Forelimb muscle (tissue), 1 donor: ENCODE data around the gene ACO2. TPM values are rescaled to one million over a fixed set of nuclear protein-coding genes. Genes with fewer than 3 reads are reported as not detected.

ENCODE experiments used
- DNase-seq: peaks from one replicate; pipeline ENCODE4 v3.0.0-alpha.2; 2013; ENCODE audit warnings: low read depth
- polyA plus RNA-seq: library from polyadenylated mRNA; unstranded; fragments of 120-200 nt; gene quantifications from one replicate; pipeline ENCODE4 v1.2.1, GENCODE V29; 2013; ENCODE audit not compliant: insufficient read length

The ACO2 gene
- polyA plus RNA-seq, 1 donor: 116 TPM

DNA sequence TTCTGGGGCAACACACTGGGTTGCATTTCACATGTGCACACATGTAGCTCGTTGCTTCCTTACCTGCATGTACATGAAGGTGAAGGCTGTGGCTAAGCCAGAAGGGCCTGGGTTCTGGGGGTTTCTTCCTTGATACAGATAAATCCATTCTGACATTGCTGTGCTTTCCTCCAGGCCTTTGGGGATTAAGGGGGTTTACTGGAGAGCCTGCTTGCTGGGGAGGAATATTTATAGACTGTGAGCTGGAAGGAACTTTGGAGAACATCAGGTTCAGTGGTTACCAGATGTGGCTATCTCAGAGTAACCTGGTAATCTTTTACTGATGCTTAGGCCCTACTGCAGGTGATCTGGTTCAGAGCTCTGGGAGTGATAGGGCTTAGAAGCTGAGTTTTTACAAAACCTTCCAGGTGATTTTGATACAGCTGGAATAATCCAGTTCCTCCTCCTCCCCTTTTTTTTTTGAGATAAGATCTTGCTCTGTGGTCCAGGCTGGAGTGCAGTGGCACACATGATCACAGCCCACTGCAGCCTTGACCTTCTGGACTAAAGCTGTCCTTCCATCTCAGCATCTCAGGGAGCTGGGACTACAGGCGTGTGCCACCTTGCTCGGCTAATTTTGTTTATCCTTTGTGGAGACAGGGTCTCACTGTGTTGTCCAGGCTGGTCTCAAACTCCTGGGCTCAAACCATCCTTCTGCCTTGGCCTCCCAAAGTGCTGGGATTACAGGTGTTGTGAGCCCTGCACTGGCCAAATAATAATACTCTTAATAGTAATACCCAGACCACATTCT lies 19.9 kb downstream of the ACO2 start:
- DNase-seq: no peak

DNA sequence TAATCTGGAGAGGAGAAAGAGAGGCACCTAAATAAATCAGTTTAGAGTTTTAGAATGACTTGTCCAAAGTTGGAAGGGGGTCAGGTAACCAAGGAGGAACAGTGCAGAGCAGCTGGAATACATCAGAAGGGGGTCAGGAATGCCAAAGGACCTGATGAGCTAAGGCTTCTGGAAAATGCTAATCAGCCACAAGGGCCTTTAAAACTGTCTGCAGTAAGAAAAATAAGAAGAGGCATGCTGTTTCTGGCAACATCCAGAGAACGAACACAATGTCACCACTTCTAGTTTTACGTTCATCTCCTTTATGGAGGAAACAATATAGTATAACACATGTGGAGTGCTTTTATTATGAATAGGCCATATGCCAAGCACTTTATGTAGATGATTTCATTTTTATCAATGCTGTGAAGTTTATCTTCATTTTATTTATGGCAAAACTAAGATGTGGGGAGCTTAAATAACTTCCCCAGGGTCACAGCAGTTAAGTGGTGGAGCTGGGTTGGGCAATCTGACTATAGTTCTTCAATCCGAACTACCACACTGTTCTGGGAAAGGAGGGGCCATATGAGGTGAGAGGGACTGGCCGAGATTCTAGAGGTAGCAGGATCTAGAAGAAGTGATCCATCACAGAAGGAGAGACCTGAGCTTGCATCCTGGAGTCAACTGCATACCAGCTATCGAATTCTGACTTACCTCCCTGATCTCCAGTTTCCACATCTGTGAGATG lies 22.6 kb downstream of the ACO2 start:
- DNase-seq: peak; percentile 19

DNA sequence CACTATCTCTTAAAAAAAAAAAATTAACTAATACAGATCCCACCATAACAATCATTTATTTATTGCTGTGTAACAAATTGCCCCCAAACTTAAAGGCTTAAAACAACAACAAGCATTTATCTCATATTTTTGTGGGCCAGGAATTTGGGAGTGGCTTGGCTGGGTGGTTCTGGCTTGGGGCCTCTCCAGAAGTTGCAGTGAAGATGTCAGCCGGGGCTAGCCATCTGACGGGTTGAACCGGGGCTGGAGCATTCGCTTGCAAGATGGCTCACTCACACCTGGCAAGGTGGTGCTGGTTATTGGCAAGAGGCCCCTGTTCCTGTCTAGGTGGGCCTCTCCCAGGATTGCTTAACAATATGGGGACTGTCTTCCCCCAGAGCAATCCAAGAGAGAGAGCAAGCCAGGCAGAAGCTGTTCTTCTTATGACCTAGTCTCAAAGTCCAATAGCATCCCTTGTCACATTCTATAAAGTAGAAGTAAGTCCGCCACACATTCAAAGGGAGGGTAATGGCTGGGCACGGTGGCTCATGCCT lies 29.5 kb downstream of the ACO2 start:
- no peak for DNase-seq

DNA sequence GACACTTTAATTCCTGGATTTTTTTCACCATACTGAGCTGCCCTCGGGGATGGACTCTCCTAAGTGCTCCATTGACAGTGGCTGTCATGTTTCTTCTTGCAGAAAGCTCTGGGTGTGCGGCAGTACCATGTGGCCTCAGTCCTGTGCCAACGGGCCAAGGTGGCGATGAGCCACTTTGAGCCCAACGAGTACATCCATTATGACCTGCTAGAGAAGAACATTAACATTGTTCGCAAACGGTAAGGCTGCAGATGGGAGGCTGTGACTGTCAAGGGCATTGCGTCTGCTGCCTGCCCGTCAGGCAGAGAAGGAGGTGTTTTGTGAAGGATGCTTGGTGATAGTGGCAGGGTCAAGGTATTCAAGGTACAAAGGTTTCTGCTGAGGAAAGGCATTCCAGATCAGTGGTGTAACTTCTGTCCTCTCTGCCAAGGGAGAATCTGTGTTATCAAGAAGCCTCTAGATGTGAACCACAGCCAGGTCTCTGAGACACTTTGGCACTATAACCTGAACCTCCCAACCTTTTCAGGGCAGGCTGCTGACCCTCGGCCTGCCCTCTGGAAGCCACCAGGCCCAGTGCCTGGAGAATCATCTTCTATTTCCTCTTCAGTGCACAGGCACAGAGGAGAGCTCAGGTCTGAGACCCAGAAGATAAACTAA lies 30.8 kb downstream of the ACO2 start:
- DNase-seq: no peak

DNA sequence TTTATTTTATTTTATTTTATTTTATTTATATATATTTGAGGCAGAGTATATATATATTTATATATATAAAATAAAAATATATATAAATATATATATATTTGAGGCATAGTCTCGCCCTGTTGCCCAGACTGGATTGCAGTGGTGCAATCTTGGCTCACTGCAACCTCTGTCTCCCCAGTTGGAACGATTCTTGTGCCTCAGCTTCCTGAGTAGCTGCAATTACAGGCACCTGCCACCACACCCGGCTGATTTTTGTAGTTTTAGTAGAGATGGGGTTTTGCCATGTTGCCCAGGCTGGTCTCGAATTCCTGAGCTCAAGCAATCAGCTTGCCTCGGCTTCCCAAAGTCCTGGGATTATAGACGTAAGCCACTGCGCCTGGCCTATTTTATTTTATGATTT lies 31.4 kb downstream of the ACO2 start:
- no peak for DNase-seq

DNA sequence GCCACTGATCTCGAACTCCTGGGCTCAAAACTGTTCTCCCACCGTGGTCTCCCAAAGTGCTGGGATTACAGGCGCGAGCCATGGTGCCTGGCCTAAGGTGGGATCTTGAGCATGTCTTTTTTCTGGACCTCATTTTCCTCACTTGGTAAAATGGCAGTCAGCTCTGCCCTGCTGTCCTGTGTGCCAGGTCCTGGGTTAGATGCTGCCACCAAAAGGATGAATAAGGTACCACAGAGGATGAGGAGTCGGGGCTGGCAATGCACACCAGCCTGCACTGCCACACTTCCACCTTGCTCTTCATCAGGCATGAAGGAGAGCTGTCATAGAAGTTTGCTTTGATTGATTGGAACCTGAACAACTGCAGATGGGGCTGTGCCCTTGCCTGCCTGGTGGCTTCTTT lies 32.3 kb downstream of the ACO2 start:
- no peak for DNase-seq

DNA sequence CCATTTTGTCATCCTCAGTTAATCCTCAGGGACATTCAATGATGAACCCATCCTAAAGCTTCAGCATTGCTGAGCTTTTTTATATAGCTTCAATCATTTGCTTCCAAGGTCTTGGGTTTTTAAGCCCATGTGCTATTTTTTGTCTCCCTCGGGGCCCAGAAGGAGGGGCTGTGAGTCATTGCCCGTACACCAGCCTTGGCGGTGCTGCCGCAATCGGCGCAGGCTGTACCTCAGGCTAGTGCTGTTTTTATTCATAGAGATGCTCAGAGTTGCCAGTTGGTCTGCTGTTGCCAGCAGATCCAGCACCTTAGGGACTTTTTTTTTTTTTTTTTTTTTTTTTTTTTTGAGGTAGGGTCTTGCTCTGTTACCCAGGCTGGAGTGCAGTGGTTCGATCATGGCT lies 35.5 kb downstream of the ACO2 start:
- DNase-seq: no peak

DNA sequence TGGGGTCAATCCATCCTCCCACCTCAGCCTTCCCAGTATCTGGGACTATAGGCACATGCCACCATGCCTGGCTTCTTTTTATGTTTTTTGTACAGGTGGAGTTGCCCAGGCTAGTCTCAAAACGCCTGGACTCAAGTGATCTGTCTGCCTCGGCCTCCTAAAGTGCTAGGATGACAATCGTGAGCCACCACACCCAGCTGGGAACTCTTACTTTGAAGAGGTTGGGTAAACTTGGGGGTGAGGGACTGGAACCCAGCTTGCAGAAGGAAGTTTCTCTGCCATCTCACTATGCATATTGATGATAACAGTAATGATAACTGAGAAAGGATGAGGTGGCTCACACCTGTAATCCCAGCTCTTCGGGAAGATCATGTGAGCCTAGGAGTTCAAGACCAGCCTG lies 35.9 kb downstream of the ACO2 start:
- DNase-seq: no peak

DNA sequence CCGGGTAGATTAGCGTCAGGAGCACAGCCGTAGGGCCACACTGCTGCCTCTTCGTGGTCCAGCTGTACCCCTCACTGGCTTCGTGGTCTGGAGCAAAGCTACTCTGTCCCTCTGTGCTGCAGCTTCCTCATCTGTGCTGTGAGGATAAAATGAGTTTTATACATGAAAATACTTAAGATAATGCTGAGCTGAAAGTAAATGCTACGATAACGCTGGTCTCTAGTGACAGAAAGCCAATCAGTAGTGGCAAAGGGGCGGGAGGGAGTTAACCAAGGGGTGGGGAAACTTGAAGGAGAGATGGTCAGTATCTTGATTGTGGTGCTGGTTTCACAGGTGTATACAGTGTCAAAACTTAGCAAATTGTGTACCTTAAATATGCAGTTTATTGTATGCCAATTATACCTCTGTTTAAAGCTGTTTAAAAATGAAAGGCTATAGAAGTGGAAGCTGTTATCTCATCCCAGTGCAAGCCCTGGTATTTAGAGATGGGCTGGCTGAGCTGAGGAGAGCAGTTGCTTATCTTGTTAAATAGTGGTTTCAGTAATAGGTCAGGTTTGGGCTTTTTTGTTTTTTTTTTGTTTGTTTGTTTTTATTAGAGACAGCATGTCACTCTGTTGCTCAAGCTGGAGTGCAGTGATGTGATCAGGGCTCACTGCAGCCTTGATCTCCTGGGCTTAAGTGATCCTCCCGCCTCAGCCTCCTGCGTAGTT lies 36.7 kb downstream of the ACO2 start:
- DNase-seq: no peak

DNA sequence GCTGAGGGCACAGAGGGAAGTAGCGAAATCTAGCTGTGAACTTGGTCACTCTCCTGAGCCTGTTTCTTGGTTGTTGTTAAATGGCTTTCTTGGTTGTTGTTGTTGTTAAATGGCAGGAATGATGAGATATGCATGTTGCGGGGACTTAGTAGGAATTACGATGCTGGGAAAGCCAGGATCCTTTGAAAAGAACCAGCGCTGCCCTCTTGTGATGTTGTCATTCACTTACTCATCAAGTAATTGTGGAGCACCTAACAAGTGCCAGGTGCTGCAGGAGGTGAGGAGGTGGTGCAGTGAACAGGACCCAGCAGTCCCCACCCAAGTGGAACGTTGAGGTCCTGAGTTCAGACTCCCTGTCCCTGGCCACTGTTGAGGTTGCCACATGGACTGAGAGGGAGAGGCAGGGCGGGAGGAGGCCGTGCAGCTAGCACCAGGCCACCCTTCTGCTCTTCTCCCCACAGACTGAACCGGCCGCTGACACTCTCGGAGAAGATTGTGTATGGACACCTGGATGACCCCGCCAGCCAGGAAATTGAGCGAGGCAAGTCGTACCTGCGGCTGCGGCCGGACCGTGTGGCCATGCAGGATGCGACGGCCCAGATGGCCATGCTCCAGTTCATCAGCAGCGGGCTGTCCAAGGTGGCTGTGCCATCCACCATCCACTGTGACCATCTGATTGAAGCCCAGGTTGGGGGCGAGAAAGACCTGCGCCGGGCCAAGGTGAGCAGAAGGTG lies 38.6 kb downstream of the ACO2 start:
- no peak for DNase-seq

DNA sequence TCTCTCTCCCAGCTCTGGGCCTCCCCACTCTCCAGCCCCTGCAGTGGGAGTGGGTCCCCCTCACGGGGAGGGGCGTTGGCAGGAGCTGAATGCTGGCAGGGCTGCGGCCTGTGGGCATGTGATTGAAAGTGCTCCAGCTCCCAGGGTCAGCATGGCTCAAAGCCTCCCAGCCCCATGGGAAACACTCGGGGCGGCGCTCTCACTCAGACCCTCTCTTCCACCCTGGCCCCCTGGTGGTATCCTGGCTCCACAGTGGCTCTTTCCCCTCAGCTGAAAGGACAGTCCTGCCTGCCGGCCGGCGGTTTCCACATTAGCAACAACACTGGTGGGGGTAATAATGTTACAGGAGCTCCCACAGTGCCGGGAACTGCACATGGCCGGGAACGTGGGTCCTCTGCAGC lies 39.9 kb downstream of the ACO2 start:
- DNase-seq: no peak

DNA sequence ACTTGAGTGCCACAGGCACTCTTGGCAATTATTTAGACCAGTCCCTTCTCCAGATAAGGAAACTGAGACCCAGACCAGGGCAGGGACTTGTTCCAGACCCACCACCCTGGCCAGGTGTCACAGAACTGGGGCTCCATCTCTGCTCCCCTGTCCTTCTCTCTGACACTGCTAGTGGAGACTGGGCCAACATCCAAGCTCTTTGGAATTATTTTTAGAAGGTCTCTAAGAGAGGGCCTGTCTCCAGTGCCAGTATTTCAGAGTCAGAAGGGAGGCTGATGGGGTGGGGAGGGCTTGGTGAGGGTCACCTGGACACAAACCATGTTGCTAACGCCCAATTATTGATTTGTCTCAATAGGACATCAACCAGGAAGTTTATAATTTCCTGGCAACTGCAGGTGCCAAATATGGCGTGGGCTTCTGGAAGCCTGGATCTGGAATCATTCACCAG lies 42.6 kb downstream of the ACO2 start:
- DNase-seq: no peak

DNA sequence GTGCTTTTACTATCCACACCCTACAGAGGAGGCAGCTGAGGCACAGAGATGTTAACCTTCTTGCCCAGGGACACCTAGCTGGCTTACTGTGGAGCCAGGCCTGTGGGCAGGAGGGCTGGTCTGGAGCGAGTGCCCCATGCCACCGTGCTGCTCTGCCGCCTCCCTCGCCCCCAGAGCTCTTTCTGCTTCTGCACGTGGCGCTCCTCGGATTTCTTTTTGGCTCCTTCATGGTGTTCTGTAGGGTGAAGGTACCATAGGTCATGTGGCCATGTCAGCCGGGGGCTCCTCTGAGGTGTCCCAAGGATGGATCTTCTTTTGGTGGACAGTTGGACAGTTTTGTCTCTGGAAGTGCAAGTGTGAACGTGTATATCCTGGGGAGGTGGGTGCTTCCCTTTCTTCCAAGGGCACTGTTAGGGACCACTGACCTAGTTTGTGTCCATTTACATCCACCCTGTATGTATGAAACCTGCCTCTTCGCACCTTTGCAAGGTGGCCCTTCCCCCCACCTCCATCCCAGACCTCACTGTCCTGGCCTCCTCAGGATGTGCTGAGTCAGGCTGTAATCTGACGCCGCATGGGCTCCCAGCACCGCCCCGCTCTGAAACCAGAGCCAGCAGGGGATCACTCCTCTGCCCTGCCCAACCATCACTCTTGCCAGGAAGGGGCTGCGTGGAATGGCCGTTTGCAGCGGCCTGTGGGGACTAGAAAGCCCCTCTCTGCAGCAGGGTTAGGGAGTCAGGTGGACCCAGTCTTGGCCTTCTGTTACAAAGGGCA lies 43.7 kb downstream of the ACO2 start:
- DNase-seq: no peak

DNA sequence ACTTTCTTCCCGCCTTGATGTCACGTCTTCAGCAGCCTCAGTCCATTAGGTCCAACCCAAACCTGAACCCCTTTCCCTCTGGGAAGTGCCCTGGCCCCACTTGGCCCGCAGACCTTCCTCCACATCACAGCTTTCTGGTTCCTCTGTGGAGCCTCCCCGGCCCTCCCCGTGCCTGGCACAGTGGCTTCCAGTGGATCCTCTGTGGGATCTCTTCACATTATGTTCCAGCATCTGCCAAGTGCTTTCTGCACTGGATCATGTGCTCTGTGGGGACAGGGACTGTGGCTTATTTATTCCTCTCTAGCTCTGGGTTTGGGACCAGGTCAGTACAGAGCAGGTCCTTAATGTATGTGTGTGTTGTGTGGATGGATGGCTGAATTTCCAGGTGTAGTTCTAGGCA lies 44.5 kb downstream of the ACO2 start:
- DNase-seq: no peak

DNA sequence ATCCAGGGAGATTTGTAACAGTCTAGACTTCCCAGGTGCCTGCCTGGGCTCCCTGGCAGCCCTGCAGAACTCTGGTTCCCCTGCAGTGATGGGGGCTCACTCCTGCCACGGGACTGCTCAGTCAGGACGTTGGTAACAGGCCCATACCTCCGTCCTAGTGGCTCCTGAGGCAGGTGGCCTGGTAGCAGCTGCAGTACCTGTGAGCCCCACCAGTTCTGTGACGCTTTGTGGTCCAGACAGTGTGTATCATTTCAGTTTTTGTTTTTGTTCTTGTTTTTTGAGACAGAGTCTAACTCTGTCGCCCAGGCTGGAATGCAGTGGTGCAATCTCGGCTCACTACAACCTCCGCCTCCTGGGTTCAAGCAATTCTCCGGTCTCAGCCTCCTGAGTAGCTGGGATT lies 47.5 kb downstream of the ACO2 start:
- DNase-seq: no peak

DNA sequence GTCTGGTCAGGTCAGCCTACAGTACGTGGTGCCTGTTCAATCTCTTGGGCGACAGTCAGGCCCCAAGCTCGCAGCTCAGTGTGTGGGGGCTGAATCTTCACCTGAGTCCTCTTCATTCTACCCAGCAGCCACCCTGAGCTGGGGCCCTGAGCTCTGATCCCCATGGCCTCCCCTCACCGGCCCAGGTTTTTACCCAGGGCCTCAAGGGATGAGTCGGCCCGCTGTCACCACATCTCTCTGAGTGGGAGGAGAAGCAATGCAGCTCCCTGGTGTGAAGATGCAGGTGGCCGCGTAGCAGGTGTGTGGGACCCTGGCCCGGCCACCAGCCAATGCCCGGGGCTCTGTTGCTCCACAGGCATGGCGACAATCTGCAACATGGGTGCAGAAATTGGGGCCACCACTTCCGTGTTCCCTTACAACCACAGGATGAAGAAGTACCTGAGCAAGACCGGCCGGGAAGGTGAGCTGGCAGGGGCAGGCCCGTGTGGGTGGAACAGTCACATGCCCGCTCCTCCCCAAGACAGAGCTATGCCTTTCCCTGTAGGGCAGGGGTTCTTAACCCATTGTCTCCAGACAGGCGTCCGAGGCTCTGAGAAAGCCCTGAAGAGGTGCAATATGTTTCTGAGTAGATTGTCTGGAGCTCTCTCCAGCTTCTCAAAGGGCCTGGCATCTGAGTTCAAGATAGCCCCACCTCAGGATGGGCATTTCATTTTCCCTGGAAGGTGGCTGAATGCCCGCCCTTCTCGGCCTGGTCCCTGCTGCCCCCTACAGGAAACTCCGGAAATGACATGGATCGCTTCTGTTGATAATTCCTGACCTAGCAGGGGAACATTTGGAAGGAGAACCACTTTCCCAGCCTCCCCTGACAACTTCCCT lies 48.5 kb downstream of the ACO2 start:
- no peak for DNase-seq

DNA sequence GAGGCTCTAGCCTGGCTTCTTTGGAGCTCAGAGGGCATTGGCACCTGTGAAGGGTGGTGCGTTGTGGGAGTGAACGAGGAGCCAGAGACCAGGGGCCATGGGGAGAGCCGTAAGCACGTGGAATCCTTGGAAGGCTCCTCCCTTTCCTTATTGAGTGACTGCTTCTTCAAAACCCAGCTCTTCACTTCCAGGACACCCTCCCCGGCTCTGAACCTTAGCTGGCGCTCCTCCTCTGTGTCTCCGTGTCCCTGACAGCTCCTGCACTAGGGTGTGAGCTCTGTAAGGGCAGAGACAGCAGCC lies 49.1 kb downstream of the ACO2 start:
- DNase-seq: no peak

DNA sequence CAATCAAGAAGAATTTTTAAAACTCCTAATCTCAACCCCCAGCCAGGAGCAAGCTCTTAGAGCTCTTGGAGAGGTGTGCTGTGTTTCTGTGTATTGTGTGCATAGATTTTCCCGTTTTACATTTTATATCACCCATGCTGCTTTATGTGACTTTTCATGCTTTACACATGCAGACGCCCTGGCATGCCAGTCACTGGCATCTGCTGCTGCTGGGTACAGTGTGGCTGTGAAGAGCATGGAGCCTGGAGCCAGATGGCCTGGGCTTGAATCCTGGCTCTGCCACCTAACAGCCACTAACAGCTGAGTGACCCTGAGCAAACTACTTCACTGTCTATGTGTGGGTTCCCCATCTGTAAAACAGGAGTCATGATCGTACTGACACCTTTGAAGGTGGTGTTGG lies 52.2 kb downstream of the ACO2 start:
- DNase-seq: no peak

DNA sequence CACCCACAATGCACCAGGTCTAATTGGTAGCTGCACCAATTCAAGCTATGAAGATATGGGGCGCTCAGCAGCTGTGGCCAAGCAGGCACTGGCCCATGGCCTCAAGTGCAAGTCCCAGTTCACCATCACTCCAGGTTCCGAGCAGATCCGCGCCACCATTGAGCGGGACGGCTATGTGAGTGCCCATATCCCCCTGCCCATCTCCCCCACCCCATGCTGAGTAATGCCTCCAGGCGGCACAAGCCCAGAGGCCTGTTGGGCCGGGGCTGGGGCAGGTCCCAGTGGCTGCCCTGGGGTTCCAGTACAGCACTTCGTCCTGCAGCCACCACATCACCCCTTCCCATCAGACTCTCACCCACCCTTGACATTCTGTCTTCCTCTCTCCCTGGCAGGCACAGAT lies 53.9 kb downstream of the ACO2 start:
- DNase-seq: no peak
